B cell (primary cell): ENCODE measurements around the gene CHTF18.

Source experiments
- EZH2 ChIP-seq: IDR thresholded peaks from 2 replicates; pipeline ENCODE4 v1.6.1; 2012; ENCODE audit warnings: borderline replicate concordance, low read depth, mild to moderate bottlenecking, moderate library complexity, low read length; ENCODE audit not compliant: insufficient read depth, poor library complexity, severe bottlenecking
- TF ChIP-seq, protein P1 (sequence below): fragments of 200-600 bp; IDR thresholded peaks from one replicate; pipeline ENCODE4 v1.8.0; 2022; ENCODE audit warnings: antibody characterized with exemption, mild to moderate bottlenecking

DNA sequence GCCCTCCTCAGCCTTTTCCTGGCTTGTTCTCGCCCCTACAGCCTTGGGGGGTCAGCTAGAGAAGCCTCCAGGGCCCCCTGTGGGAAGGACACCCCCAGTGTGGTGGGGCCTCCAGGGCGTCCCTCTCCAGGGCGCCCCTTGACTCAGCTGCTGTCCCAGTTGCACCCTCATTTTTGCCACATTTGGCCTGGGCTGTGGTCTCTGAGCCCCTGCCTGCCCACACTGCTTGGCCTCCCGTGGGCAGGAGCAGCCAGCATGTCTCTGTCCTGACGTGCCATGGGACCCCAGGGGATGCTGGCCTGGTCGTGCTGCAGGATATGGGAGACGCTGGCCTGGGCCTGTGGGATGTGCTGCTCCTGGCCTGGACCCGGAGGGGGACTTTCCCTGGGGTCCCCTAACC is 5.0 kb downstream of the CHTF18 start:
- TF ChIP-seq, protein P1, sequence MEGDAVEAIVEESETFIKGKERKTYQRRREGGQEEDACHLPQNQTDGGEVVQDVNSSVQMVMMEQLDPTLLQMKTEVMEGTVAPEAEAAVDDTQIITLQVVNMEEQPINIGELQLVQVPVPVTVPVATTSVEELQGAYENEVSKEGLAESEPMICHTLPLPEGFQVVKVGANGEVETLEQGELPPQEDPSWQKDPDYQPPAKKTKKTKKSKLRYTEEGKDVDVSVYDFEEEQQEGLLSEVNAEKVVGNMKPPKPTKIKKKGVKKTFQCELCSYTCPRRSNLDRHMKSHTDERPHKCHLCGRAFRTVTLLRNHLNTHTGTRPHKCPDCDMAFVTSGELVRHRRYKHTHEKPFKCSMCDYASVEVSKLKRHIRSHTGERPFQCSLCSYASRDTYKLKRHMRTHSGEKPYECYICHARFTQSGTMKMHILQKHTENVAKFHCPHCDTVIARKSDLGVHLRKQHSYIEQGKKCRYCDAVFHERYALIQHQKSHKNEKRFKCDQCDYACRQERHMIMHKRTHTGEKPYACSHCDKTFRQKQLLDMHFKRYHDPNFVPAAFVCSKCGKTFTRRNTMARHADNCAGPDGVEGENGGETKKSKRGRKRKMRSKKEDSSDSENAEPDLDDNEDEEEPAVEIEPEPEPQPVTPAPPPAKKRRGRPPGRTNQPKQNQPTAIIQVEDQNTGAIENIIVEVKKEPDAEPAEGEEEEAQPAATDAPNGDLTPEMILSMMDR = no peak
- no peak for TF ChIP-seq EZH2
